Stimulated activated CD8-positive, alpha-beta memory T cell treated with anti-CD3 and anti-CD28 coated beads, Interleukin-2, amount 100 ng/mL, for 1 hour (primary cell): ENCODE data around the gene FKBP1B.
"Not testable (repeated sequence)": the region's sequence is repeated elsewhere in the genome, so short reads cannot be mapped to it uniquely, and the experiment has no call there.

Experiments
- DNase-seq, 2 donors: peaks; one replicate each; pipeline ENCODE4 v3.0.0-alpha.2; 2020; ENCODE audit warnings: low read depth in 2 of 2

Gene FKBP1B

GRCh38 chr2:24058564-24059271, 9.2 kb downstream of the FKBP1B start:
- no peak for DNase-seq

GRCh38 chr2:24065341-24065740, 15.8 kb downstream of the FKBP1B start:
- DNase-seq, result no peak

- DNase-seq, result no peak
Observed at GRCh38 chr2:24072259-24072658, 22.7 kb downstream of the FKBP1B start.

- no peak for DNase-seq
Observed at GRCh38 chr2:24073816-24074215, 24.3 kb downstream of the FKBP1B start.

- no peak for DNase-seq
Observed at GRCh38 chr2:24075259-24075658, 25.7 kb downstream of the FKBP1B start.

- peak; percentile 98 to 99 for DNase-seq
Observed at GRCh38 chr2:24075915-24076848, 26.6 kb downstream of the FKBP1B start, which contains the start of gene SF3B6. Gene SF3B6 (minus strand): TSS chr2:24076326. CDS start chr2:24076229, 97 bp downstream.

GRCh38 chr2:24076849-24077534, 27.5 kb downstream of the FKBP1B start:
- DNase-seq, result no peak

- DNase-seq, result no peak
Observed at GRCh38 chr2:24077535-24077877, 28.0 kb downstream of the FKBP1B start.

- no peak for DNase-seq
Observed at GRCh38 chr2:24077879-24078278, 28.3 kb downstream of the FKBP1B start.

- no peak for DNase-seq
Observed at GRCh38 chr2:24080701-24081100, 31.2 kb downstream of the FKBP1B start.

GRCh38 chr2:24082787-24083566, 33.4 kb downstream of the FKBP1B start:
- DNase-seq, result no peak

- no peak for DNase-seq
Observed at GRCh38 chr2:24083567-24084385, 34.2 kb downstream of the FKBP1B start.

- DNase-seq, result peak; percentile 63 to 65
Observed at GRCh38 chr2:24084386-24085199, 35.1 kb downstream of the FKBP1B start, which contains the start of gene TP53I3. Gene TP53I3 (minus strand): TSS chr2:24084834. CDS start chr2:24084326, 508 bp downstream.

GRCh38 chr2:24085200-24085489, 35.6 kb downstream of the FKBP1B start:
- no peak for DNase-seq

GRCh38 chr2:24086241-24086640, 36.7 kb downstream of the FKBP1B start:
- DNase-seq, result no peak

- no peak for DNase-seq
Observed at GRCh38 chr2:24087032-24087431, 37.5 kb downstream of the FKBP1B start.

- no peak for DNase-seq
Observed at GRCh38 chr2:24088821-24089359, 39.3 kb downstream of the FKBP1B start.

GRCh38 chr2:24093270-24093669, 43.7 kb downstream of the FKBP1B start:
- DNase-seq, result not testable (repeated sequence)

GRCh38 chr2:24095171-24095677, 45.7 kb downstream of the FKBP1B start:
- DNase-seq, result not testable (repeated sequence)
